ENCODE measurements around the gene TRIM28. TPM values are rescaled to one million over a fixed set of nuclear protein-coding genes. Genes with fewer than 3 reads are reported as not detected.

Gene TRIM28
- total and polyA plus RNA-seq, 2 donors (not counting 3 experiments of a cell fraction or from before 2014, with no cell fraction given): 429 to 521 TPM

DNA sequence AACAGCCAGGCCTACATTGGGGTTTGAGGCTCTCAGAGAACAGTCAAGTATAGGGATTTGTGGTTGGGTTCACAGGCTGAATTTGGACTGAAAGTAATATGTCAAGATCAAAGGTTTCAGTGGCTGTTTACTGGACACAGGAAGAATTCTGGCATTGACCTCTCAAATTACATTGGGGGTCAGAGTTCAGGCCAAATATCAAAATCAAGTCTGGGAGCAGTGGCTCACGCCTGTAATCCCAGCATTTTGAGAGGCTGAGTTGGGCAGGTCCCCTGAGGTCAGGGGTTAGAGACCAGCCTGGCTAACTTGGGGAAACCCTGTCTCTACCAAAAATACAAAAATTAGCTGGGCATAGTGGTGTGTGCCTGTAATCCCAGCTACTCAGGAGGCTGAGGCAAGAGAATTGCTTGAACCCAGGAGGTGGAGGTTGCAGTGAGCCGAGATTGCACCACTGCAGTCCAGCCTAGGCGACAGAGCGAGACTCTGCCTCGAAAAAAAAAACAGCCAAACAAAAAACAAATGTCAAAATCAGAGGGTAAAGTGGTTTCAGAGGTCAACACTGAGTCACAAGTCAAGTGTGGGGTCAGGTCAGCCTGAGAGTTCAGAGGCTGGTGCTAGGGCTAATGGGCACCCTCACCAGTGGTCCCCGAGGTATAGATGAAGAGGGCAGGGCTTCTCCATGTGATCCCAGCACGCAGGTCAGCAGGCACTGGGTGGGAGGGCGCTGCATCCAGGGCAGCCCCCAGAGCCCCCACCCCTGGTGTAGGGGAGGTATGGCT is 33.6 kb upstream of the TRIM28 start:
- TF ChIP-seq GATA2 (IDR thresholded peaks at IDR 0.05; ENCODE audit: insufficient read depth, insufficient read length, low read depth, low read length) (no peak), JUN (IDR thresholded peaks at IDR 0.05; ENCODE audit: borderline replicate concordance, insufficient read depth, insufficient read length, low read depth) (no peak), EZH2 (IDR thresholded peaks at IDR 0.05; ENCODE audit: borderline replicate concordance, low read depth, low read length, severe bottlenecking) (no peak), MAX (IDR thresholded peaks at IDR 0.05; ENCODE audit: insufficient read depth, insufficient read length) (no peak), POLR2AphosphoS5 (IDR thresholded peaks at IDR 0.05; ENCODE audit: insufficient read depth, low read depth, low read length) (no peak), MYC (IDR thresholded peaks at IDR 0.05; ENCODE audit: low read depth, low read length) (no peak), FOS (IDR thresholded peaks at IDR 0.05; ENCODE audit: borderline replicate concordance, insufficient read depth, low read length) (no peak), POLR2A (IDR thresholded peaks at IDR 0.05; ENCODE audit: low read depth, low read length) (no peak)
- TF ChIP-seq, protein P1, sequence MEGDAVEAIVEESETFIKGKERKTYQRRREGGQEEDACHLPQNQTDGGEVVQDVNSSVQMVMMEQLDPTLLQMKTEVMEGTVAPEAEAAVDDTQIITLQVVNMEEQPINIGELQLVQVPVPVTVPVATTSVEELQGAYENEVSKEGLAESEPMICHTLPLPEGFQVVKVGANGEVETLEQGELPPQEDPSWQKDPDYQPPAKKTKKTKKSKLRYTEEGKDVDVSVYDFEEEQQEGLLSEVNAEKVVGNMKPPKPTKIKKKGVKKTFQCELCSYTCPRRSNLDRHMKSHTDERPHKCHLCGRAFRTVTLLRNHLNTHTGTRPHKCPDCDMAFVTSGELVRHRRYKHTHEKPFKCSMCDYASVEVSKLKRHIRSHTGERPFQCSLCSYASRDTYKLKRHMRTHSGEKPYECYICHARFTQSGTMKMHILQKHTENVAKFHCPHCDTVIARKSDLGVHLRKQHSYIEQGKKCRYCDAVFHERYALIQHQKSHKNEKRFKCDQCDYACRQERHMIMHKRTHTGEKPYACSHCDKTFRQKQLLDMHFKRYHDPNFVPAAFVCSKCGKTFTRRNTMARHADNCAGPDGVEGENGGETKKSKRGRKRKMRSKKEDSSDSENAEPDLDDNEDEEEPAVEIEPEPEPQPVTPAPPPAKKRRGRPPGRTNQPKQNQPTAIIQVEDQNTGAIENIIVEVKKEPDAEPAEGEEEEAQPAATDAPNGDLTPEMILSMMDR (IDR thresholded peaks at IDR 0.05; ENCODE audit: extremely low read depth in 1 of 2, insufficient read depth in 1 of 2, low read depth in 1 of 2, low read length in 2 of 2): no peak
- Histone ChIP-seq H3K27me3 (ENCODE audit: control insufficient read depth in 2 of 2, insufficient read depth in 2 of 2, low read length in 2 of 2) (no peaks in the 10 kb centered on the region), H3K9me3 (replicated peaks; ENCODE audit: control insufficient read depth, insufficient read depth, low read length) (no peaks in the 10 kb centered on the region), H3K4me2 (ENCODE audit: insufficient read depth, low read length) (no peak overlapping the region), H3K27ac (ENCODE audit: insufficient read depth, low read depth, low read length) (no peak overlapping the region), H2AFZ (ENCODE audit: low read depth, low read length) (no peak overlapping the region), H3K9ac (replicated peaks; ENCODE audit: extremely low read depth, insufficient read depth, low read length) (no peak overlapping the region), H3K79me2 (ENCODE audit: control insufficient read depth, insufficient read depth, low read length) (peaks cover 6% of the 10 kb centered on the region), H3K36me3 (ENCODE audit: control insufficient read depth in 2 of 2, extremely low read depth in 1 of 2, insufficient read depth in 2 of 2, low read length in 2 of 2) (no peaks in the 10 kb centered on the region), H3K4me1 (ENCODE audit: control insufficient read depth, extremely low read depth, insufficient read depth, low read length) (peaks cover 3% of the 10 kb centered on the region), H3K4me3 (replicated peaks in 1 of 3; ENCODE audit: insufficient read depth in 1 of 3, low read depth in 1 of 3, low read length in 3 of 3) (no peak overlapping the region), H3K9me1 (replicated peaks; ENCODE audit: control insufficient read depth, extremely low read depth, insufficient read depth, low read length) (no peaks in the 10 kb centered on the region), H4K20me1 (replicated peaks; ENCODE audit: control insufficient read depth, extremely low read depth, insufficient read depth, low read length) (no peaks in the 10 kb centered on the region)
- no TSS peak for BruUV-seq (replicated peaks)
- DNase-seq (ENCODE audit: low read depth, low spot score) (no peak), FAIRE-seq (no peak)
- dilution Hi-C loops (cut with MboI; ENCODE audit: extremely low pct_ligation_motif_present, low sequenced_read_pairs) (no loop called here), intact Hi-C loops (cut with micrococcal nuclease) (no loop called here)
- CTCF ChIA-PET: interaction anchor here (2.1 kb wide), 1 partner anchor 9 kb away, joined by 6 read pairs; the partner anchor contains the start of gene ZBTB45
- POLR2A ChIA-PET: no interaction called here
